GM18508 (cell line): Measurements from ENCODE around the gene ZNF469.
"Not testable (repeated sequence)": the region's sequence is repeated elsewhere in the genome, so short reads cannot be mapped to it uniquely, and the experiment has no call there.

Source experiments
- ATAC-seq: cut with Tn5 transposase; IDR thresholded peaks from one replicate; pipeline ENCODE4 v1.9.1; 2021; ENCODE audit warnings: moderate number of reproducible peaks; ENCODE audit not compliant: insufficient read depth, unreplicated experiment

ZNF469 gene

GRCh38 chr16:88405216-88406060 lies 22.7 kb downstream of the ZNF469 start:
- no peak for ATAC-seq

DNA sequence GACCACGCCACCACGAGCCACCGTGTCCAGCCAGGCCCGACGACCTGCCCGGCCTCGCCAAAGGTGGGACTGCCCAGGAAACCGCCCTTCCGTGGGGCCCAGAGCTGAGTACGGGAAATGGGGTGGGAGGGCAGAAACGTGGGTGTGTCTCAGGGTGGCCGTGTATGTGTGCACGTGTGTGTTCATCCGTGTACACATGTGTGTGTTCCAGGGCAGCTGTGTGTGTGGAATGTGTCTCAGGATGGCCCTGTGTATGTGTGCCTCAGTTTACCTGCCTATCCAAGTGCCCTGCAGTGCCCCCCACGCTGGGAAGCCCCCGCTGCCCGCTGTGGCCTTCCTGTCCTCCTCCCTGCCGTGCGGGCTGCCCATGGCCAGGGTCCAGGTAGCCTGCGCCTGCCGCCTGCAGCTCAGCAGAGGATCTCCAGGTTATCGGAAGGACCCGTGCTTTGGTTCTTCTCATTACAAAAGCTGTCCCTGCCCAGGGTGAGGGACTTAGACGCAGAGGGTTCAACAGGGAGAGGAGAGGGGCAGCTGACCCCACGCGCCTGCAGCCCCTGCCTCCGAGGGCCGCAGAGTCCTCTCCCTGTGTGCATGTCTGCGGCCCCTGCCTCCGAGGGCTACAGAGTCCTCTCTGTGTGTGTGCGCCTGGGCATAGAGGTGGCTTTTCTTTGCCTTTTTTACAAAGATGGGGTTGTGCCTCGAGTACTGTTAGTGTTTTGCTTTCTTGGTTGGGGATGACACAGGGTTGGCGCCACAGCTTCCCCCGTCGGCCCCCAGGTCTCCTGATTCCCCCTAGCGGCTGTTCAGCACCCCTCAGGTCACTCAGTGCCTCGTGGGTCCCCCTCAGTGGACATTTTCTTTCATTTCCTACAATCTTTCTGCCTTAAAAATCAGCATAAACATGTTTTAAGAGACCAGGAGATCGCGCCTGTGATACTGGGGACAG lies 23.6 kb downstream of the ZNF469 start:
- ATAC-seq, result no peak

DNA sequence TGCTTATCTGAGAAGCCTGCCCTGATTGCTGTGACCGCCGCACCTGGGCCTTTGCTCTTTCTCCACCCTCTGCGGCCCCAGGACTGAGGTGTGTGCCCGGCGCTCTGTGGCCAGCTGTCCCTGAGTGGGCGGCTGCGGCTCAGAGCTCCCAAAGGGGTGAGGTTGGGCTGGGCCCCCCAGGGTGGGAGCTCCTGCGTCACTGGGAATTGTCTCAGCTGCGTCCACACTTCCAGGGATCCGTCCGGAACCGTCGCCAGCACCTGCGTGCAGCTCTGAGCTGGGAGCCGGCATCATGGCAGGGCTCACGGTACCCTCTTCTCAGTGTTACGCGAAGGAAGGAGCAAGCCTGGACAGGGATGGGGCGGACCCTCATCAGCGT lies 24.3 kb downstream of the ZNF469 start:
- ATAC-seq, result no peak

GRCh38 chr16:88407807-88408206 lies 25.0 kb downstream of the ZNF469 start:
- ATAC-seq, result no peak

DNA sequence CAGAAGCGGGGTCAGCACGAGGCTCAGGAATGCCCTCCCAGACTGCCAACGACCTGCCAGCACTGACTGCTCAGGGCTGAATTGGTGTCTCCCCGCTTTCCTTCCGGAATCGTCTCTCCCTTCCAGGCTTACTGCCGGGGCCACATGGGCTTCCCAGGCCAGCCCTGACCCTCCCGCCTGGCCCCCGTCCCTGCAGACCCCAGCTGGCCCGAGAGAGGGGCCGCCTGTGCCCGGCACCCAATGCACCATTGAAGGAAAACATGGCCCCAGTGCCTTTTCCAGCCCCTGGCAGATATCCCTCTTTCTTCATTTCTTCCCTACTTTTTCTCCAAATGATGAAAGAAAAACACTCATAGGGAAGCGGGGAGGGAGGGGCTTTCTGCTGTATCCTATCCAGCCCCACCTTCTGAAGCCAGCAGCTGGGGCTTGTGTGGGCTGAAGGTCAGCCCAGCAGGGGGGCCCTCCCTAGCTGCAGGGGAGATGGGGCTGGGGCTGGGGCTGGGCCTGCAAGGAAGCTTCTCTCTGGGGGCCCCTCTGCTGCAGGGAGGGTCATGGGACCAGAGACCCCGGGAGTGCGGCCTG lies 25.9 kb downstream of the ZNF469 start:
- no peak for ATAC-seq

DNA sequence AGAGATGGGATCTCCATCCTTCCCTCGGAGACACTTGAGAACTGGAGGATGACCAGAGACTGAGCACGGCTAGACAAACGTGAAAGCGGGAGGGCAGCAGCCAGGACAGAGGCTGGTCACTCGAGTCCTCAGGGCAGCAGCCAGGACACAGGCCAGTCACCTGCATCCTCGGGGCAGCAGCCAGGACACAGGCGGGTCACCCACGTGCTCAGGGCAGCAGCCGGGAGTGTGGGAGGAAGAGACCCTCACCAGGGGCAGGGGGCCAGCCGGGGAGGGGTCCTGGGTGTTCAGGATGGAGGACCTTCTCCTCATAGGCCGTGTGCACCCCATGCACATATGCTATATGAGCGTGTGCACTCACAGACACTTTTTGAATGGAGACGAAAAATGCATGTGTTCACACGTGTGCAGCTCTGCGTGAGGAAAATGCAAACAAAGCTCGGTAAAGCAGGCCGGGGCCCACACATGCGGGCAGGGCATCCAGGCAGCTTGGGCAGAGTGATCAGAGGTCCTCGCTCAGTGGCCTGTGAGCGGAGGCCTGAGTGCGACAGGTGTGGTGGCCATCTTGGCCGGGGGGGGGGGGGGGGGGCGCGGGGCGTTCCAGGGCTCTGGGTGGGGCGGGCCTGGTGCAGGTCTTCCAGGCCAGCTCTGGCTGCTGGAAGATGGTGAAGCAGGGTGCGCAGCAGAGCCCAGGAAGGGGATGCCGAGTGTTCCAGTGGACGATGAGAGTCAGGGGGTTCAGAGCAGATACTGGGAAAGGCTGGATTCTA lies 26.7 kb downstream of the ZNF469 start:
- no peak for ATAC-seq

GRCh38 chr16:88410297-88410968 lies 27.7 kb downstream of the ZNF469 start:
- ATAC-seq, result not testable (repeated sequence)

- ATAC-seq, result no peak
Observed at GRCh38 chr16:88411951-88412576, 29.3 kb downstream of the ZNF469 start.

DNA sequence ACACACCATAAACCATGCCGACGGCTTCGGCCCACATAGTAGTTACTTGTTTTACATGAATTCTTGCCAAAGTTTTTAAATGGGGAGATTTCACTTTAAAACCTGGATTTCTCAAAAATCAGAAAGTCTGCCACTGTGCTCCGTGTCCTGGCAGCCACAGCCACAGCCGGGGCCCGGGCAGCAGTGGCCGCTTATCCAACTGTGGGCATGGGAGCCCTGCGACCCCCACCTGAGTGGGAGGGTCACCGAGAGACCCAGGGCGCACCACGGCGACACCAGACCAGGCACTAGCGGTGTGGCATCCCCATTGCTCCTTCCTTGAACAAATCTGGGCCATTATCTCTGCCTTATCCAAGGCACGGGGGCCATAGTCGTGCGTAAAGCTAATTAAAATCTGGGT lies 30.0 kb downstream of the ZNF469 start:
- no peak for ATAC-seq

DNA sequence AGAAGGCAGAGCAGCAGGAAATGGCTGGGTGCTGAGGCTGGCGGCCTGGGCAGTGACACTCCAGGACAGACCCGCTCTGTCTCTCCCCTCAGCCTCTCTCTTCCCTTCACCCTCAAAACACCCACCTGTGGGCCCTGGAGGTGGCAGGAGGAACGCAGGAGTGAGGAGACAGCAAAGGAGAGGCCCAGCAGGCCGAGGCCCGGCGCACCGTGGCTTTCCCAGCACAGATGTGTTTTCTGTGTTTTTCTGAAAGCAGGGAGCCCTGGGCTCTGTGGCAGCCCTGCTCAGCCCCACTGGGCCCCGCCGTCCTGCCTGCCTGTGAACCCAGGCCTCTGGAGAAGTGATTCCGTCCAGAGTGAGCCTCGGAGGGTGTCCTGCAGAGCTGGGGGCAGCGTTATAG lies 30.5 kb downstream of the ZNF469 start:
- no peak for ATAC-seq

DNA sequence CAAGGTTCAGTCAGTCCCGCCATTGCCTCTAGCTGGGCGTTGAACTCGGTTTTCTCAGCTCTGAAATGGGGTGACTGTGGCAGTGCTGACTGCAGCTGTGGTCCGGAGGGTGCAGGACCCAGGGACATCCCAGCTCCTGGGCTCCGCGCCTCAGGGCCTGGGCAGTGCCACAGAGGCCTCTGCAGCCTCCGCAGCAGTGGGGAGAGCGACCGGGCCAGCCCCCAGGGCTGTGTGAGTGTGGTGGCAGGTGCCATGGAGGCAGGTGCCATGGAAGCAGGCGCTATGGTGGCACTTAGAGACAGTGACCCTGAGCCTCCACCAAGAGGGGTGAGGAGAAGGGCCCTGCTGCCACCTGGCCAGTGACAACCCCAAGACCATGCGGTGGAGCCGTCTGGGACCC lies 30.9 kb downstream of the ZNF469 start:
- ATAC-seq, result no peak

- no peak for ATAC-seq
Observed at GRCh38 chr16:88414521-88415380, 32.0 kb downstream of the ZNF469 start.

DNA sequence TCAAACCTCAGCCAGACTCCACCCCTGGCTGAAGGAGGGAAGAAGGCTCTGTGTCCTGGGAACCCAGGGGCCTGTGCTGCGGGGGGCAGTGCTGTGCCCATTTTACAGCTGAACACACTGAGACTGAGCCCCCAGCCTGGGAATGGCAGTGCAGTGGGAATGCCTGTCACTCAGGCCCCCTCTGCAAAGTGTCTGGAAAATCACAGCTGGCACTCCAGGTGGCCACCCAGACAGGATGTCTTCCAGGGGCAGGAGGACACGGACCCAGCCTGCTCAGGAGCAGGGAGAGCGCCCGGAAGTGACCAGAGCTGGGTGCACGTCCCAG lies 32.6 kb downstream of the ZNF469 start:
- no peak for ATAC-seq

DNA sequence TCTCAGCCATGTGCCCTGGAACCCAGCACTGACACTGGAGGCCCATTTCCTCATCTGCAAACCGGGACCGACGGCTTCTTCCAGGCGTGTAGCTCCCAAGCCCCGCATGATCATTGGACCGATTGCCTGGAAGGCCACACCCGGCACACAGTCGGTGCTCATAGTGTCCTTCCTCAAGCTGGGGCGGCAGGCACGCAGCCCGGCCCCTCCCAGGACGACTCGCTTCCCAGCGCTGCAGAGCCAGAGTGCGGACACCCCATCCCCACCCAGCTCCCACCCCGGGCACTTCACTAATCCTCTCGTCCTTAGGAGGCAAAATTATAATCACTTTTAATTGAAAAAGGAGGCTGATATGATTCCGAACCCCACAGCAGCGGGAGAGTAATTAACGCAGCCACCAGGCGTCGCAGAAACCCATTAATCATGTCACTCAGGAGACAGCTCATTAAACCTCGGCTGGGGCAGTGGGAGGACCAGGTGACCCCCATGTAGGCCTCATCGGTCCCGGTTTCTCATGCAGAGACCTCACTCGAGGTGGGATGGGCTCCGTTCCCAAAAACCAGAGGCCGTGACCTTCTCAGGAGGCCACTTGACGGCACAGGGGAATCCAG lies 33.1 kb downstream of the ZNF469 start:
- no peak for ATAC-seq

- no peak for ATAC-seq
Observed at GRCh38 chr16:88416686-88417085, 33.9 kb downstream of the ZNF469 start.

DNA sequence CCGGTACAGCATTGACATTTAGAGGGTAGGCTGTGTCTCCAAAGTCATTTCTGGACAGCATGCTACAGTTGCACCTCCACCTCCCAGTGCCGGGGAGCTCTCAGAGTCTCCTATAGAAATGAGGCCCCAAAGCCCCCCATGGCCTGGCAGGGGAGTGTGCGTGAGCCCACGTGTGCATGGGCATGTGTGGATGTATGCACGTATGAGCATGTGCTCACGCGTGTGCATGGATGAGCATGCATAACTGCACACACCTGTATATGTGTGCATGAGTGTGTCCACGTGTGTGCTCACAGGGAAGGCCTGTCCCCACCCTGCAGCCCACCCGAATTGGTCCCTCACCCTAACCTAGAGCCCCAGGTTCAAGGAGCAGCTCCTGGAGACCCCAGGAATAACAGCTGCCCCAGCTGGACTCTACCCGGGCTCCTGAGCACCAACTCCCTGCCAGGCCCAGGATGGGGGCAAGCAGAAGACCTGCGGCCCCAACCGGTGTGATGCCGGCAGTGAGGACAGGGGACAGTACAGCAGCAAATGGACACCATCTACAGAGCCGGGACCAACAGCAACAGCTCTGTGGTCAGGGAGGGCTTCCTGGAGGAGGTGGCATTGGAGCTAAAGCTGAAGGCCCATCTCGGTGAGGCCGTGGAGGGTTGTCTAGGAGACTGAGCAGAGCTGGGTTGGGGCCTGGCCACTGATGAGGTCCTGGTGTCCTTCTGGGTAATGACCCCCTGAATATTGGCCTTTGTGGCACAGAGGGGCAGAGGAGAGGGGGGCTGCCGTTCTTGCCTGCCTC lies 35.1 kb downstream of the ZNF469 start:
- ATAC-seq, result no peak

DNA sequence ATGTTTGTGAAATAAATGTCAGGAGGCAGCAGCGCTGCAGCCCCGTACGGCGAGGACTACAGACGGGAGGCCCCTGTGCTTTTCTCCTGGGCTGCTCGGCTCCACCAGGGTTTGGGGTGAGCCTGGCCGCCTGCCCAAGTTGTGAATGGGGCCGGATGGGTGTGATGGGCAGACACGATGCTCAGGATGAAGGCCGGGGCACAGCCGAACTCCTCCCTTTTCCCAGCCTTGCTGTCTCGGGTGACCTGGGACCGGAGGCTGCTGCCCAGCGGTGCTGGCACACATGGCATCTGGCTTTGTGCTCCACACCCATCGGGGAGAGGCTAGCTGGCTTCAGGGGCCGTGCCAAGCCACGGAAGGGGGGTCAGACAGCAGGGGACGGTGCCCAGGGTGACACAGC lies 36.1 kb downstream of the ZNF469 start:
- ATAC-seq, result no peak
